Colonic mucosa (tissue), 4 donors: ENCODE measurements around the gene THADA. TPM values are rescaled to one million over a fixed set of nuclear protein-coding genes. Genes with fewer than 3 reads are reported as not detected.

Source experiments
- DNase-seq: peaks from one replicate; pipeline ENCODE4 v3.0.0-alpha.2; 2020
- H3K27ac ChIP-seq: fragments of 200-600 bp; one replicate; pipeline ENCODE4 v1.8.0; 2021
- H3K27me3 ChIP-seq: fragments of 200-600 bp; one replicate; pipeline ENCODE4 v1.8.0; 2021
- H3K36me3 ChIP-seq: fragments of 200-600 bp; one replicate; pipeline ENCODE4 v1.8.0; 2021
- H3K4me1 ChIP-seq: fragments of 200-600 bp; one replicate; pipeline ENCODE4 v1.8.0; 2021; ENCODE audit warnings: mild to moderate bottlenecking
- H3K4me3 ChIP-seq: fragments of 200-600 bp; one replicate; pipeline ENCODE4 v1.8.0; 2021
- H3K9ac ChIP-seq, 2 donors: one replicate each; pipeline ENCODE4 v1.7.0; 2013; ENCODE audit warnings: control low read depth in 2 of 2, low read depth in 2 of 2, low read length in 2 of 2
- H3K9me3 ChIP-seq: fragments of 200-600 bp; one replicate; pipeline ENCODE4 v1.8.0; 2021
- intact Hi-C: fragments of 100-400 bp; cut with DNase I; formaldehyde crosslinking; loops from one replicate; pipeline ENCODE4 v1.14.1; 2022
- total RNA-seq, 2 donors: library from RNA; stranded (reverse); fragmentation: NEBNext Ultra II Directional in 1 of 2; extraction: Animal tissue kit (Norgen Biotek cat#: 25700) in 1 of 2; gene quantifications; one replicate each; pipeline ENCODE4 v1.2.1, GENCODE V29; 2021
- TF ChIP-seq, protein P1 (sequence below): fragments of 200-600 bp; IDR thresholded peaks from one replicate; pipeline ENCODE4 v1.8.0; 2022; ENCODE audit warnings: antibody characterized with exemption, mild to moderate bottlenecking
- donor health status: healthy.
- donor health status: DM: no; HTN: no; CAD: no.
- donor health status: DM: no; HTN: no; CAD: no.

THADA gene
- total RNA-seq, 2 donors from 2014 or later, result 14.6 to 31.4 TPM

DNA sequence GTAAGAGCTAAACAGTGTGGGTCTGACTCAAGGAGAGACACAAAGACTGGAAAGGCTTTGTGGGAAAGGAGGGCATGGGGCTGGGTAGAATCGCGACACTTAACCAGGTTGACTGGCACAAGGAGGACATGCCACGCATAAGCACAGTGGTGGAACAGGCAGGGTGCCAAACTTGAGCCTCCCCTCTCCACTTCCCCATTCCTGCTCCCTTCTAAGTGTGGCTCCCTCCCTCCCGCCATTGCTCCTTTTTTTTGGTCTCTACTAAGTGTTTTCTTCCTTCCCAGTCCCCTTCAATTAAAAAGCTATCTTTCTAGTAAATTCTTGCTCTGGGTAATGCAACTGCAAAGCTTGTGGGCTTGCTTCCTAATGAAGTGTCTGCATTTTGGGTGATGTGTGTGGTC lies 329.1 kb downstream of the THADA start:
- Histone ChIP-seq H3K9me3 (no peaks in the 10 kb centered on the region), H3K4me1 (no peaks in the 10 kb centered on the region), H3K9ac (no peak overlapping the region), H3K27ac (no peak overlapping the region), H3K4me3 (no peak overlapping the region), H3K27me3 (no peaks in the 10 kb centered on the region), H3K36me3 (no peaks in the 10 kb centered on the region)
- intact Hi-C loops, result no loop called here
- no peak for DNase-seq
- TF ChIP-seq, protein P1, sequence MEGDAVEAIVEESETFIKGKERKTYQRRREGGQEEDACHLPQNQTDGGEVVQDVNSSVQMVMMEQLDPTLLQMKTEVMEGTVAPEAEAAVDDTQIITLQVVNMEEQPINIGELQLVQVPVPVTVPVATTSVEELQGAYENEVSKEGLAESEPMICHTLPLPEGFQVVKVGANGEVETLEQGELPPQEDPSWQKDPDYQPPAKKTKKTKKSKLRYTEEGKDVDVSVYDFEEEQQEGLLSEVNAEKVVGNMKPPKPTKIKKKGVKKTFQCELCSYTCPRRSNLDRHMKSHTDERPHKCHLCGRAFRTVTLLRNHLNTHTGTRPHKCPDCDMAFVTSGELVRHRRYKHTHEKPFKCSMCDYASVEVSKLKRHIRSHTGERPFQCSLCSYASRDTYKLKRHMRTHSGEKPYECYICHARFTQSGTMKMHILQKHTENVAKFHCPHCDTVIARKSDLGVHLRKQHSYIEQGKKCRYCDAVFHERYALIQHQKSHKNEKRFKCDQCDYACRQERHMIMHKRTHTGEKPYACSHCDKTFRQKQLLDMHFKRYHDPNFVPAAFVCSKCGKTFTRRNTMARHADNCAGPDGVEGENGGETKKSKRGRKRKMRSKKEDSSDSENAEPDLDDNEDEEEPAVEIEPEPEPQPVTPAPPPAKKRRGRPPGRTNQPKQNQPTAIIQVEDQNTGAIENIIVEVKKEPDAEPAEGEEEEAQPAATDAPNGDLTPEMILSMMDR, result no peak

DNA sequence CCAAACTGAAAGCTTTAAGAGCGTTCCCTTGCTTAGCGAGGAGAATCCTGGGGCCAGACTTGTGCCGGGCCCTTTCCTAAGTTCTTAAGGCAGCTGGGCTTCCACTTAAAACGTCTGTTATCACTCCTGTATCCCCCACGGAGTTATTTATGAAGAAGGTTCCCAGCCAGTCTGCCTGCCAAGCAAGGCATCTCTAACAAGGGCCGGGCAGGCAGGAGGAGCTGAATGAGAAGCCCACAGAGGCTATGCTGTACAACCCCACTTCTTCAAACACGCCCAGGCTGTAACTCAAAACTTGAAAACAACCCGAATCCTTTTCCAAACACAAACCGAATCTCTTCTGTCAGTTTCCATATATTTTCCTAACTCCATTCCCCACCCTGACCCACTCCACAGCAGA lies 330.4 kb downstream of the THADA start:
- H3K27ac ChIP-seq, result peak overlapping the region; percentile 44
- peak overlapping the region in 1 of 2 donors; percentile 38 for H3K9ac ChIP-seq
- intact Hi-C loops, result no loop called here
- TF ChIP-seq, protein P1, result no peak
- no peak for DNase-seq
- H3K4me3 ChIP-seq, result no peak overlapping the region
- no peaks in the 10 kb centered on the region for H3K36me3 ChIP-seq
- no peaks in the 10 kb centered on the region for H3K9me3 ChIP-seq
- H3K27me3 ChIP-seq, result no peaks in the 10 kb centered on the region
- no peaks in the 10 kb centered on the region for H3K4me1 ChIP-seq

DNA sequence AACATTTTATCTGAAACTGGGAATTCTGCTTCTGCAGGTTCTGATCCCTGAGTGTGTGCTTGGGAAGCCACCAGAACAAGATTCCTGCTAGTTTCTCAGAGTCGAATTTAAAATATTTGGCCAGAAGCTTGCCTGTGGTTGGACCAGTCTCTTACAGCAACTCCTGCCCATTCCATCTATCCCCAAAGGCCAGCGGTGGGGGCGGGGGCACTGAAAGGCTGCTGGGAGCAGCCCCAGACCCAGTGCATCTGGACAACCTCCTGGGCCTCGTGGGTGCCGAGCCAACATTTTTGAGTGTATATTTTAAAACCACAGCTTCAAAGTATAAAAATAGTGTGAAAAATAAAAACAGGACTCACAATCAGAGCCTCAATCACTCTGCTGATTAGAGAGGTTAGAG lies 330.8 kb downstream of the THADA start:
- Histone ChIP-seq H3K4me1 (no peaks in the 10 kb centered on the region), H3K27me3 (no peaks in the 10 kb centered on the region), H3K36me3 (no peaks in the 10 kb centered on the region), H3K9ac (peak overlapping the region in 1 of 2 donors; percentile 38), H3K9me3 (no peaks in the 10 kb centered on the region), H3K27ac (peak overlapping the region; percentile 44), H3K4me3 (no peak overlapping the region)
- TF ChIP-seq, protein P1, result no peak
- intact Hi-C loops, result no loop called here
- DNase-seq, result no peak

DNA sequence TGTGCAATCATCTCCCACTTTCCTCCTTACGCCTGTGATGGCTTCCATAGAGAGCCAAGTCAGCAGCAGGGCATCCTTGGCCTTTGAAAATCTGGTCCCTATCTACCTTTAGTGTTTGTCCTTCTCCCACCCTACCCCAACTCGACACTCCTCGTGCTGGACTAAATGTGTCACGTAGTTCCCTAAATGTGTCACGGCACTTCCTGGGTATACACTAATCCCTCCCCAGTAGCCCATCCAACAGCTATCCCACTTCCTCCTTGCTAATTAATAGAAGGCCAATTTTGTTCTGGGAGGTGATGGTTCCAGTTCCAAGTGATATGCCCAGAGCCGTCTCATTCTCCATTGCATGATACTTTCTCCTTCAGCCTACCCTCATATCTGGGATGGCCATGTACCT lies 332.9 kb downstream of the THADA start:
- intact Hi-C loops, result no loop called here

DNA sequence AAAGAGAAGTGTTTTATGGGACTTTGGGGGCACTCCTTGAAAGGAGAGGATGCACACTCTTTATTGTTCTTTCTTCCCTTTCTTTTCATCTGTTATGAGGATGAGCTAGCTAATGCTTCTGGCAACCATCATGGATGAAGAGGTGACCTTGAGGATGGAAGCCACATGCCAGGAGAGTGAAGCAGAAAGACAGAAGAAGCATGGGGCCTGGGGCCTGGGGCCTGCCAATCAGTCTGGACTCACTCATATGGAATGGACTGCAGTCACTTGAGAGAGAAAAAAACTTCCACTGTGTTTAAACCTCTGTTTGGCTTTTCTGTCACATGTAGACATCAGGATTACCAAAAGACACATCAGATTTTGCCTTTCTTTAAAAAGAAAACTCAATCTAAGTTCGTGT lies 333.6 kb downstream of the THADA start:
- H3K9me3 ChIP-seq, result no peaks in the 10 kb centered on the region
- H3K4me3 ChIP-seq, result no peak overlapping the region
- intact Hi-C loops, result no loop called here
- H3K4me1 ChIP-seq, result no peaks in the 10 kb centered on the region
- no peak overlapping the region for H3K9ac ChIP-seq
- TF ChIP-seq, protein P1, result no peak
- H3K27ac ChIP-seq, result no peak overlapping the region
- no peaks in the 10 kb centered on the region for H3K36me3 ChIP-seq
- no peak for DNase-seq
- no peaks in the 10 kb centered on the region for H3K27me3 ChIP-seq

More for the DNA sequence above, 332.9 kb downstream of the THADA start:
- DNase-seq, result no peak
- H3K4me1 ChIP-seq, result no peaks in the 10 kb centered on the region
- H3K27ac ChIP-seq, result no peak overlapping the region
- no peaks in the 10 kb centered on the region for H3K36me3 ChIP-seq
- H3K27me3 ChIP-seq, result no peaks in the 10 kb centered on the region
- H3K9ac ChIP-seq, result no peak overlapping the region
- no peaks in the 10 kb centered on the region for H3K9me3 ChIP-seq
- no peak overlapping the region for H3K4me3 ChIP-seq
- TF ChIP-seq, protein P1, result no peak

DNA sequence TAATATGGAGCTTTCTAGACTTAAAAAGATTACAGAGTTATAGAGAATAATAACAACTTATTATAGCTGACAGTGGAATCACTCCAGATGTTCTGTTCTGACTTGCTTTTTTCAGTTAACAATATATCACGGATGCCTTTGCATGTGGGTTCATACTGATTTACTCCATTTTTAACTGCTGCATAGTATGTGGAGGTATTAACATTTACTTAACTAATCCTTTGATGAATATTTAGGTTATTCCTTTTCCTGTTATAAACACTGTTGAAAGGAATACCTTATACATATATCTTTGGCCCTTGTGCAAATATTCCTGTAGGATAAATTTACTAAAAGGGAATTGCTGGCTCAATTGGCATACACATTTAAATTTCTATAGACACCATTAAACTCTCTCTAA lies 336.3 kb downstream of the THADA start:
- TF ChIP-seq, protein P1, result no peak
- Histone ChIP-seq H3K27ac (no peak overlapping the region), H3K36me3 (no peaks in the 10 kb centered on the region), H3K4me3 (no peak overlapping the region), H3K9me3 (no peaks in the 10 kb centered on the region), H3K9ac (no peak overlapping the region), H3K4me1 (no peaks in the 10 kb centered on the region), H3K27me3 (no peaks in the 10 kb centered on the region)
- intact Hi-C loops, result no loop called here
- DNase-seq, result no peak
